Measurements from ENCODE around the gene KCP. TPM values are rescaled to one million over a fixed set of nuclear protein-coding genes. Genes with fewer than 3 reads are reported as not detected.

KCP gene
- total RNA-seq, 1 experiment from 2014 or later = 1.6 TPM

GRCh38 chr7:128875523-128875948 lies 35.0 kb downstream of the KCP start:
- DNase-seq (ENCODE audit: low read depth, low spot score) = no peak
- ChIA-PET CTCF (no interaction called here), RAD21 (ENCODE audit: low non-redundant PET in 1 of 2, low total read pairs in 2 of 2, uncharacterized antibody in 2 of 2, unreplicated experiment in 2 of 2) (no interaction called here), POLR2A (no interaction called here)
- Histone ChIP-seq H3K9me3 (ENCODE audit: control insufficient read depth in 1 of 2, insufficient read depth in 1 of 2, low read depth in 1 of 2, low read length in 2 of 2) (no peaks in the 10 kb centered on the region), H3K4me3 (replicated peaks in 1 of 2; ENCODE audit: low read depth in 1 of 2, low read length in 2 of 2) (no peak overlapping the region), H3K4me2 (ENCODE audit: low read length) (no peak overlapping the region), H4K20me1 (ENCODE audit: insufficient read depth) (no peaks in the 10 kb centered on the region), H3K79me2 (ENCODE audit: insufficient read depth, low read length) (no peaks in the 10 kb centered on the region), H3K9me2 (ENCODE audit: insufficient read depth) (no peaks in the 10 kb centered on the region), H3K9ac (ENCODE audit: low read length) (no peak overlapping the region), H3K27ac (ENCODE audit: low read depth, low read length) (no peak overlapping the region), H2AFZ (ENCODE audit: low read depth, low read length, poor library complexity, severe bottlenecking) (no peak overlapping the region), H3K36me3 (ENCODE audit: control insufficient read depth in 1 of 2, insufficient read depth in 2 of 2, low read length in 2 of 2) (no peaks in the 10 kb centered on the region), H3K4me1 (ENCODE audit: control insufficient read depth in 1 of 2, insufficient read depth in 2 of 2, low read length in 2 of 2) (peaks cover 18 to 37% of the 10 kb centered on the region in 2 experiments), H3K27me3 (ENCODE audit: insufficient read depth, low read length) (no peaks in the 10 kb centered on the region)
- TF ChIP-seq RAD21 (IDR thresholded peaks at IDR 0.05; ENCODE audit: low read depth) (no peak), POLR2A (IDR thresholded peaks at IDR 0.05; ENCODE audit: borderline replicate concordance, extremely low read depth, insufficient read depth, insufficient read length) (no peak), ZFX (IDR thresholded peaks at IDR 0.05) (no peak), CEBPB (IDR thresholded peaks at IDR 0.05; ENCODE audit: low read depth) (no peak), ZNF274 (IDR thresholded peaks at IDR 0.05; ENCODE audit: low read depth, low read length) (no peak), EZH2phosphoT487 (IDR thresholded peaks at IDR 0.05; ENCODE audit: borderline replicate concordance) (no peak), ZBTB33 (IDR thresholded peaks at IDR 0.05; ENCODE audit: extremely low read depth, insufficient replicate concordance, low read length) (no peak), CBX3 (IDR thresholded peaks at IDR 0.05; ENCODE audit: low read depth) (no peak), EZH2 (IDR thresholded peaks at IDR 0.05) (no peak), TCF7L2 (IDR thresholded peaks at IDR 0.05; ENCODE audit: borderline replicate concordance, extremely low read depth, insufficient read depth, insufficient read length) (no peak), ELF1 (IDR thresholded peaks at IDR 0.05; ENCODE audit: borderline replicate concordance, low read depth) (no peak)
- TF ChIP-seq, protein P1, sequence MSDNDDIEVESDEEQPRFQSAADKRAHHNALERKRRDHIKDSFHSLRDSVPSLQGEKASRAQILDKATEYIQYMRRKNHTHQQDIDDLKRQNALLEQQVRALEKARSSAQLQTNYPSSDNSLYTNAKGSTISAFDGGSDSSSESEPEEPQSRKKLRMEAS (IDR thresholded peaks at IDR 0.05) = no peak
- intact Hi-C loops (cut with micrococcal nuclease) = no loop called here
- no TSS peak for BruUV-seq (replicated peaks)
- ATAC-seq = no peak

Data from HCT116 (cell line).